HG03378 (cell line): ENCODE results near the gene CALD1.
A peak's percentile ranks its signal among the peaks of the same experiment; 100 is the strongest.

Source experiments
- ATAC-seq: cut with Tn5 transposase; IDR thresholded peaks from one replicate; pipeline ENCODE4 v1.9.1; 2021; ENCODE audit warnings: mild to moderate bottlenecking, moderate library complexity; ENCODE audit not compliant: unreplicated experiment

CALD1 gene

GRCh38 chr7:134763960-134764359, 15.5 kb upstream of the CALD1 start:
- no peak for ATAC-seq

- no peak for ATAC-seq
Measured at GRCh38 chr7:134764365-134764764, 15.1 kb upstream of the CALD1 start.

- ATAC-seq = peak; percentile 76
Measured at GRCh38 chr7:134766779-134767519, 12.5 kb upstream of the CALD1 start.

GRCh38 chr7:134767520-134768168, 11.8 kb upstream of the CALD1 start:
- ATAC-seq = peak; percentile 30

GRCh38 chr7:134768243-134768642, 11.2 kb upstream of the CALD1 start:
- ATAC-seq = no peak

- ATAC-seq = no peak
Measured at GRCh38 chr7:134770676-134771075, 8.8 kb upstream of the CALD1 start.

- ATAC-seq = no peak
Measured at GRCh38 chr7:134771111-134771510, 8.3 kb upstream of the CALD1 start.

- ATAC-seq = no peak
Measured at GRCh38 chr7:134771889-134772288, 7.5 kb upstream of the CALD1 start.

- ATAC-seq = no peak
Measured at GRCh38 chr7:134772401-134772800, 7.0 kb upstream of the CALD1 start.

GRCh38 chr7:134773164-134773563, 6.3 kb upstream of the CALD1 start:
- ATAC-seq = no peak

- no peak for ATAC-seq
Measured at GRCh38 chr7:134774119-134774518, 5.3 kb upstream of the CALD1 start.

GRCh38 chr7:134777470-134777869, 2.0 kb upstream of the CALD1 start:
- ATAC-seq = no peak

- no peak for ATAC-seq
Measured at GRCh38 chr7:134777908-134778580, 1.4 kb upstream of the CALD1 start.

GRCh38 chr7:134779741-134780065, 269 bp downstream of the CALD1 start:
- ATAC-seq = no peak

- no peak for ATAC-seq
Measured at GRCh38 chr7:134780166-134780828, 863 bp downstream of the CALD1 start.

GRCh38 chr7:134781171-134781570, 1.7 kb downstream of the CALD1 start:
- ATAC-seq = no peak

GRCh38 chr7:134782121-134782623, 2.7 kb downstream of the CALD1 start:
- no peak for ATAC-seq

GRCh38 chr7:134783294-134784069, 4.0 kb downstream of the CALD1 start:
- ATAC-seq = no peak

- ATAC-seq = no peak
Measured at GRCh38 chr7:134784251-134785049, 5.0 kb downstream of the CALD1 start.

- no peak for ATAC-seq
Measured at GRCh38 chr7:134785842-134786241, 6.4 kb downstream of the CALD1 start.
